ENCODE measurements around the gene RPS10. TPM values are rescaled to one million over a fixed set of nuclear protein-coding genes. Genes with fewer than 3 reads are reported as not detected.

The RPS10 gene
- total RNA-seq, 2 donors from 2014 or later, result 1,206 to 1,361 TPM

DNA sequence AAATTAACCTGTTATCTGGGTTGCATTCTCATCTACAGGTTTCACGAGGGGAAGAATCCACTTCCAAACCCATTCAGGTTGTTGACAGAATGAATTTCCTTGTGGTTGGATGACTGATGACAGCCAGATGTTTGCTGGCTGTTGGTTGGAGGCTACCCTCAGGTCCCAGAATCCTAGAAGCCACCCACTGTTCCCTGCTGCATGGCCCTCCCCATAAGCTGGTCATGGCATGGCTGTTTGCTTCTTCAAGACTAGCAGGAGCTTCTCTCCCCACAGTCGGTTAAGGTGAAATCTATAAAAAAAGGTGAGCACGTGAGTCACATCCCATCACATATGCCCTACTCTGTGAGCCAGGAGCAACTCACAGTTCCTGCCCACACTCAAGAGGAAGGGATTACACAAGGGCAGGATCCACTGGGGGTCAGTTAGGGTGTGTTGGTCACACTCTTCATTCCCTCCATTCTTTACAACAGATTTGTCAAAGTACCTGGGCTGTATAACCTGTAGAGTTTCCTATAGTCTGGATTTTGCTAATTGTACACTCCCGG, 19.5 kb upstream of the RPS10 start:
- H3K27me3 ChIP-seq, result no peaks in the 10 kb centered on the region
- no peaks in the 10 kb centered on the region for H3K4me1 ChIP-seq
- H3K9me3 ChIP-seq, result no peaks in the 10 kb centered on the region
- no peaks in the 10 kb centered on the region for H3K36me3 ChIP-seq (replicated peaks in 1 of 2; ENCODE audit: insufficient read depth in 1 of 2, low read depth in 2 of 2)
- WGBS, 2 donors, result 62 to 68% methylated on average over 4 of the region's 4 CpGs
- intact Hi-C loops (cut with DNase I), result no loop called here
- no peak for TF ChIP-seq CTCF (IDR thresholded peaks at IDR 0.05)
- no peak for TF ChIP-seq POLR2A (IDR thresholded peaks at IDR 0.05)
- ATAC-seq, result no peak
- no peak overlapping the region for H3K4me3 ChIP-seq
- no peak overlapping the region for H3K27ac ChIP-seq
- no peak for DNase-seq

DNA sequence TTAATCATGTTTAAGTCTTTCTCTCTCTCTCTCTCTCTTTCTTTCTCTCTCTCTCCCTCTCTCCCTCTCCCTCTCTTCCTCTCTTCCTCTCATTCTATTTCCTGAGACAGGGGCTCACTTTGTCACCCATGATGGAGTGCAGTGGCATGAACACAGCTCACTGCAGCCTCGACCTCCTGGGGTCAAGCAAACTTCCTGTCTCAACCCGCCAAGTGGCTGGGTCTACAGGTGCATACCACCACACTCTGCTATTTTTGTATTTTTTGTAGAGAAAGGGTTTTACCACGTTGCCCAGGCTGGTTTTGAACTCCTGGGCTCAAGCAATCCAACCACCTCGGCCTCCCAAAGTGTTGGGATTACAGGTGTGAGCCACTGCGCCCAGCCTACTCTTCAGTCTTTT, 15.7 kb upstream of the RPS10 start:
- TF ChIP-seq CTCF (IDR thresholded peaks at IDR 0.05), result no peak
- no peak for TF ChIP-seq POLR2A (IDR thresholded peaks at IDR 0.05)
- Histone ChIP-seq H3K27me3 (no peaks in the 10 kb centered on the region), H3K4me3 (no peak overlapping the region), H3K4me1 (no peaks in the 10 kb centered on the region), H3K27ac (no peak overlapping the region), H3K9me3 (no peaks in the 10 kb centered on the region), H3K36me3 (replicated peaks in 1 of 2; ENCODE audit: insufficient read depth in 1 of 2, low read depth in 2 of 2) (no peaks in the 10 kb centered on the region)
- ATAC-seq, result no peak
- intact Hi-C loops (cut with DNase I), result no loop called here
- DNase-seq, result no peak
- 64 to 66% methylated on average over 5 of the region's 5 CpGs for WGBS, 2 donors

GRCh38 chr6:34439442-34439841, 13.6 kb upstream of the RPS10 start:
- Histone ChIP-seq H3K9me3 (no peaks in the 10 kb centered on the region), H3K27me3 (no peaks in the 10 kb centered on the region), H3K27ac (no peak overlapping the region), H3K36me3 (replicated peaks in 1 of 2; ENCODE audit: insufficient read depth in 1 of 2, low read depth in 2 of 2) (no peaks in the 10 kb centered on the region), H3K4me3 (no peak overlapping the region), H3K4me1 (no peaks in the 10 kb centered on the region)
- 85 to 100% methylated on average over 1 to 2 of the region's 3 CpGs for WGBS, 2 donors
- intact Hi-C loops (cut with DNase I), result no loop called here
- TF ChIP-seq POLR2A (IDR thresholded peaks at IDR 0.05) (no peak), CTCF (IDR thresholded peaks at IDR 0.05) (no peak)
- ATAC-seq (no peak), DNase-seq (no peak)

- TF ChIP-seq CTCF (IDR thresholded peaks at IDR 0.05) (no peak), POLR2A (IDR thresholded peaks at IDR 0.05) (no peak)
- Histone ChIP-seq H3K4me1 (no peaks in the 10 kb centered on the region), H3K4me3 (no peak overlapping the region), H3K9me3 (no peaks in the 10 kb centered on the region), H3K27me3 (no peaks in the 10 kb centered on the region), H3K27ac (no peak overlapping the region), H3K36me3 (replicated peaks in 1 of 2; ENCODE audit: insufficient read depth in 1 of 2, low read depth in 2 of 2) (no peaks in the 10 kb centered on the region)
- ATAC-seq (no peak), DNase-seq (no peak)
- 71 to 72% methylated on average over 4 of the region's 4 CpGs for WGBS, 2 donors
- intact Hi-C loops (cut with DNase I), result no loop called here
Measured at GRCh38 chr6:34438705-34439104, 12.8 kb upstream of the RPS10 start.

DNA sequence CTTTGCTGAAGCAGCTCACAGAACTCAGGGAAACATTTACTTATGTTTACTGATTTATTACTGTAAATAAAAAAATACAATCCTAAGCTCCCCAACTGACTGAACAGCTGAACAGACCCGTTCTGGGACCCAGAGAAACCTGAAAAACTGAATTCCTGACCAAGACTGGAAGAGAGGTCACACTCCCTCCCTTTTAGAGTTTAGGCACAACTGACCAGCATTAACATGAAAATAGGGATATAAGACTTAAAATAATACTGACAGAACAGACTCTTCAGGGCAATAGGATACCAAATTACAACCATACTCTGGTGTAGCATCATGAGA, 11.7 kb upstream of the RPS10 start:
- Histone ChIP-seq H3K4me1 (no peaks in the 10 kb centered on the region), H3K9me3 (no peaks in the 10 kb centered on the region), H3K27ac (no peak overlapping the region), H3K4me3 (no peak overlapping the region), H3K27me3 (no peaks in the 10 kb centered on the region), H3K36me3 (replicated peaks in 1 of 2; ENCODE audit: insufficient read depth in 1 of 2, low read depth in 2 of 2) (no peaks in the 10 kb centered on the region)
- DNase-seq, result no peak
- 50 to 53% methylated on average over 1 of the region's 1 CpG for WGBS, 2 donors
- no peak for TF ChIP-seq POLR2A (IDR thresholded peaks at IDR 0.05)
- TF ChIP-seq CTCF (IDR thresholded peaks at IDR 0.05), result no peak
- no peak for ATAC-seq
- intact Hi-C loops (cut with DNase I), result no loop called here

All from body of pancreas (tissue), 4 donors.